MM.1S (cell line): ENCODE measurements around the gene MRPS7.

ENCODE experiments used
- EZH2 ChIP-seq: fragments of 300-600 bp; sonication (generic); optimal IDR thresholded peaks from 2 replicates; pipeline ENCODE3; 2017; ENCODE audit warnings: low read depth, mild to moderate bottlenecking, antibody characterized with exemption, low read length, mixed read lengths
- EZH2phosphoT487 ChIP-seq: fragments of 300-600 bp; sonication (generic); IDR thresholded peaks from 2 replicates; pipeline ENCODE4 v1.6.1; 2018; ENCODE audit warnings: antibody characterized with exemption, low read length
- TF ChIP-seq, protein P1 (sequence below): fragments of 300-600 bp; sonication (generic); IDR thresholded peaks from 2 replicates; pipeline ENCODE4 v1.5.1; 2016; ENCODE audit warnings: antibody characterized with exemption, low read length, mixed read lengths

DNA sequence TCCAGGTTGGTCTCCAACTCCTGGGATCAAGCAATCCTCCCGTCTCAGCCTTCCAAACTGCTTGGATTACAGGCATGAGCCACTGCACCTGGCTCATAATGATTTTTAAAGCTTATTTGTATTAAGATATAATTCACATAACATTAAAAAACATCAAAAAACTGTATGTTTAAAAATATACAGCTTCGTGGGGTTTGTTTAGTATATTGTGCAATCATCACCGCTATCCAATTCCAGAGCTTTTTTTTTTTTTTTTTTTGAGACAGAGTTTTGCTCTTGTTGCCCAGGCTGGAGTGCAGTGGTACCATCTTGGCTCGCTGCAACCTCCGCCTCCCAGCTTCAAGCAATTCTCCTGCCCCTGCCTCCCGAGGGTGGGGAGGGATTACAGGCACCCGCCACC lies 38.6 kb downstream of the MRPS7 start:
- TF ChIP-seq, protein P1, sequence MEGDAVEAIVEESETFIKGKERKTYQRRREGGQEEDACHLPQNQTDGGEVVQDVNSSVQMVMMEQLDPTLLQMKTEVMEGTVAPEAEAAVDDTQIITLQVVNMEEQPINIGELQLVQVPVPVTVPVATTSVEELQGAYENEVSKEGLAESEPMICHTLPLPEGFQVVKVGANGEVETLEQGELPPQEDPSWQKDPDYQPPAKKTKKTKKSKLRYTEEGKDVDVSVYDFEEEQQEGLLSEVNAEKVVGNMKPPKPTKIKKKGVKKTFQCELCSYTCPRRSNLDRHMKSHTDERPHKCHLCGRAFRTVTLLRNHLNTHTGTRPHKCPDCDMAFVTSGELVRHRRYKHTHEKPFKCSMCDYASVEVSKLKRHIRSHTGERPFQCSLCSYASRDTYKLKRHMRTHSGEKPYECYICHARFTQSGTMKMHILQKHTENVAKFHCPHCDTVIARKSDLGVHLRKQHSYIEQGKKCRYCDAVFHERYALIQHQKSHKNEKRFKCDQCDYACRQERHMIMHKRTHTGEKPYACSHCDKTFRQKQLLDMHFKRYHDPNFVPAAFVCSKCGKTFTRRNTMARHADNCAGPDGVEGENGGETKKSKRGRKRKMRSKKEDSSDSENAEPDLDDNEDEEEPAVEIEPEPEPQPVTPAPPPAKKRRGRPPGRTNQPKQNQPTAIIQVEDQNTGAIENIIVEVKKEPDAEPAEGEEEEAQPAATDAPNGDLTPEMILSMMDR: no peak
- no peak for TF ChIP-seq EZH2phosphoT487
- TF ChIP-seq EZH2: no peak
